NOMO-1 treated with dmso at 0.1 percent for 144 hours (cell line): Measurements from ENCODE around the gene KIF18B.
"Not testable (repeated sequence)": the region's sequence is repeated elsewhere in the genome, so short reads cannot be mapped to it uniquely, and the experiment has no call there.

Experiments used
- DNase-seq: peaks from one replicate; lab custom pipeline; 2025; ENCODE audit not compliant: unreplicated experiment; lab: John Stamatoyannopoulos, UW

KIF18B gene

DNA sequence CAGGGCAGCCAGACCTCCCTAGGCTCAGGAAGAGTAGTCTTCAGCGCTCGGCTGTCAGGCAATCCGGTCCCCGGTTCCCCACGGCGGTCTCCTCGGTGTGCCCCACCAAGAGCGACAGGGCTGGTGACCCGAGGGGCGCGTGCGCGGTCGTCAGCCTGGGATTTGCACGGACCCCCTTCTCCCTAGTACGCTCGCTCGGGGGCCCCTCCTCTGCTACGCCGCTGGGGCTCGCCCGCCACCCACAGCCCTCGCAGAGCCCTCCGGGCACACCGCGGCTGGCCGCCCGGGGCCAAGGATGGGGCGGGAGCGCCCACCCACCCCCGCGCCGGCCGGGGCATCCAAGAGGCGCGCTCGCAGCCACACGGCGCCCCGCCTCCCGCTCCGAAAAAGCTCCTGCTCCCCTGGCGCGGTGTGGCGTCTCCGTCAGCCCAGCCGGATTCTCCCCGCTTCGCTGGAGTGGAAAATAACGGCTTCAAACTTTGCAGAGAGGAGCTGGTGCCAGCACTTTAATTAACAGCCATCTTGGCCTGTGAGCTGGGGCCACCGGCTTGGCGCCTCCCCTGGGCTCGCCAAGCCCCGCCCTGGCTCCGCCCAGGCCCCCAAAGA is 22.7 kb upstream of the KIF18B start:
- no peak for DNase-seq

DNA sequence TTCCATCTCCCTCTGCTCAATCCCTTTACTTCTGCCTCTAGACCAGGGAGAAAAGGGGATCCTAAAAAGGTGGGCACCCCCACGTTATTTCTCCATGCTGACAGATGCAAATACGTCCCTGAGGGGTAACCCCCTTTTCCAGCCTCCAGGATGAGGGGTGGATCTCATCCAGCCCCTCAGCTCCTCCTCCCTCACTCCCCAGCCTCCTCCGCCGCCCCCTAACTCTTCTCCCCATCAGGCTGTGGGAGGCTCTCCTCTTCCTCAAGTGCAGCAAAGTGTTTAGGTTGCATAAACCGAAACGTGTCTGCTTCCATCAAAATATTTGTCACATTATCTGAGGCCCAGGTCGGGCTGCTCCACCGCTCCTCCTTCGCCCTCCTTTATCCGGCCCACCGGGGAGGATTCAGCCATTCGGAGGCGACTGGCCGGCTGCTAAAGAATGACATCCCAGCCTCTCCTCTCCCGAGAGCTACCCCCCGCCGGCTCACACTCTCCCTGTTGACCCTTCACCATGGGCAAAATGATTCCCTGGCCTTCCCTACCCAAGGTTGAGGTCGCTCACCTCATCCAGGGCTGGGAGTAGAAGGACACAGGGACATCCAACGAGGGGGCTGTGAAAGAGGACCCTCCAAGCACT is 21.7 kb upstream of the KIF18B start:
- DNase-seq, result no peak

GRCh38 chr17:44968225-44969143 is 20.9 kb upstream of the KIF18B start, which contains the start of gene C1QL1:
Gene C1QL1, minus strand, starts transcription at chr17:44968303. Its CDS starts 255 bp downstream, at chr17:44968048.
- peak; percentile 84 for DNase-seq

GRCh38 chr17:44967907-44968224 is 20.3 kb upstream of the KIF18B start:
- no peak for DNase-seq

- no peak for DNase-seq
Observed at GRCh38 chr17:44967026-44967906, 19.7 kb upstream of the KIF18B start.

GRCh38 chr17:44966348-44967025 is 18.9 kb upstream of the KIF18B start:
- DNase-seq, result no peak

- DNase-seq, result peak; percentile 21
Observed at GRCh38 chr17:44965481-44966234, 18.1 kb upstream of the KIF18B start.

DNA sequence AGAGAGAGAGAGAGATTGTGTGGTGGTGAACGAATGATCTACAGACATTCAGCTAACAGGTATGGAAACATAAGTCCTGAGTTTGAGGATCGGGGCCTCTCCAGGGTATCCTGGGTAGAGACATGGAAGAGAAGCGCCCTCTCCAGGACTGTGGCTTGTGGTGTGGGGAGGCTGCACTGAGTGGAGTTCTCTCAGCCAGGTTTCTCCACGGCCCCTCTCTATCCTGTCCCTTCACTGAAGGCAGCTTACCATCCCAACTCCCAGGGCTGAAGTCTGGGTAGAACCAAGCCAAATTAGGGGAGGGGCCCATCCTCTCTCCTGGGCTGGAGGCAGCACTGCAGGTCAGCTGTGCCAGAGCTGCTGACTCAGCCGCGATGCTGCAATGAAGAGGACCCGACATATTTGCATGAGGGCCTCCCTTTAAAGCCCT is 14.4 kb upstream of the KIF18B start:
- no peak for DNase-seq

DNA sequence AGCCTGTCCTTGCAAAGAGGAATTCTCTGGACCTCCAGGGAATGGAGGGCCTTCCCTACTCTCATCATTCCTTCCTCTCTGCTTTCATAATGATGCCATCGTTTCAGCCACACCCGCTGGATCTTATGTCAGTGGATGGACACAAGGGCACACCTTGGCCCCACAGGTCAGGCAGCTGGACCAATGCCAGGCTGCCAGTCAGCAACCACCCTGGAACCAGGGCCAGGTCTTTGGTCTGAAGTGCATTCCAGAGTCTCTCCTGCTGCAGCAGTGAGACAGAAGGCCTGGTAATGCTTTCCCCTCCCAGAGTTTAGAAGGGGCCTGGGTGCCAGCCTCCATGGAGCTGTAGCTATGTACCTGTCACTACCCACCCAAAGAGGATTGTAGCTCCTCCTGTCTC is 13.1 kb upstream of the KIF18B start:
- no peak for DNase-seq

- DNase-seq, result no peak
Observed at GRCh38 chr17:44959821-44960531, 12.4 kb upstream of the KIF18B start.

- no peak for DNase-seq
Observed at GRCh38 chr17:44956998-44957981, 9.7 kb upstream of the KIF18B start.

DNA sequence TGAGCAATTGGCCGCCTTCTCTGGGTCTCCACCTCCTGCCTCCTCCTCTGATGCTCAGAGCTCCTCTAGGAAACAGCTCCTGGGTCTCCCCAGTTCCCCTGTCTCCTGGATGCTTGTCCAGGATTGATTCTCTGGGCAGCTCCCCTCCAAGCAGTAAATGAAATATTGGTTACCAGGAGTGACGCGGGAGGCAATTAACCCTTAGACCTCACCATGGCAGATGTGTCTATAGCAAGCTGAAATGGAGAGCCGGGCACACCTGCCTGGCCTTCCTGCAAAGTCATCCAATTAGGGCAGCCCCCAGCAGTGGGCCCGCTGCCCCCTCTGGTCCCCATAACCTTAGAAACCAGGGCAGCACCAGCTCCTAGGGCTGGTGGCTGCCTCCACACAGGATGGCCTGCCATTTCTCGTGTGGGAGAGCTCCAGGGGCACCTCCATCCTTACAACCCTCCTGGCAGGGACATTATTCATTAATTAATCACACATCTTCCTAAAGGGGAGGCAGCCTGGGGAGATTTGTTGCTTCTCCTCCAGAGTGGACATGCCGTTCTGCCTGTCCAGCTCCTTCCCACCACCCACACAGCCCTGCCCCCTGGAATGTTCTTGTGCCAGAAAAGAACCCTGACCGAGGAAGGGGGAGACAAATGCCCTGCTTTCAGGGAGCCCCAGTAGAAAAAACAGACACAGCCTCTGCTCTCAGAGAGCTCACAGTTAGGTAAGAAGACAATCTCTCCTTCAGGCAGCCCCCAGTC is 8.3 kb upstream of the KIF18B start:
- DNase-seq, result no peak

- no peak for DNase-seq
Observed at GRCh38 chr17:44952946-44953475, 5.4 kb upstream of the KIF18B start.

DNA sequence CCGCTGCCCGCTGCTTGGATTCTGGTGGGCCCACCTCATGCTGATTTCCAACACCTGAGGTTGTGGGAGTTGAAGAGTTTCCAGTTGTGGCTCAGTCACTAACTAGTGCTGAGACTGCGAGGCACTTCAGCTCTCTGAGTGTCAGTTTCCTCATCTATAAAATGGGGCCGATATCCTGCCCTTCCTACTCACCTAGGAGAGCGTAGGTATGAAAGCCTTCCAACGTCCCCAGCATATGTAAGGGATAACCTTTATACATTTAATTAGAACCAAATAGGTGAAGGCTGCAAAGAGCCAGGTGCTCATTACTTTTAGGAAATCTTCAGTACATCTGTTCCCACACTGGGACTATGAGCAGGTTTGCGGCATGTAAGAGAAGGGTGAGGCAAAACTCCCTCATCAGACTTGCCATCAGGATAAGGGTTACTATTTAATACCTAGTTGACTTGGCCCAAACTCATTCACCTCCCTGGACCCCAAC is 782 bp upstream of the KIF18B start:
- DNase-seq, result no peak

- DNase-seq, result not testable (repeated sequence)
Observed at GRCh38 chr17:44945652-44946051, 1.9 kb downstream of the KIF18B start.

GRCh38 chr17:44942456-44942855 is 5.1 kb downstream of the KIF18B start:
- DNase-seq, result no peak
